Liver (tissue), 9 donors: ENCODE results near the gene PEX11B. TPM values are rescaled to one million over a fixed set of nuclear protein-coding genes. Genes with fewer than 3 reads are reported as not detected.

Experiments used
- DNase-seq: peaks from one replicate; pipeline ENCODE4 v3.0.0-alpha.2; 2017; ENCODE audit warnings: low spot score
- H3K27ac ChIP-seq, 2 donors: one replicate each; pipeline ENCODE4 v1.7.0; 2013; ENCODE audit warnings: inconsistent platforms in 2 of 2, low read length in 2 of 2, control low read depth in 1 of 2, low read depth in 1 of 2, mild to moderate bottlenecking in 1 of 2
- H3K27me3 ChIP-seq, 4 donors: one replicate each; pipeline versions ENCODE4 v1.6.1 to v1.7.0; 2013; ENCODE audit warnings: low read length in 3 of 4, inconsistent platforms in 1 of 4, mild to moderate bottlenecking in 1 of 4, moderate library complexity in 1 of 4; ENCODE audit not compliant: control insufficient read depth in 4 of 4, insufficient read depth in 4 of 4
- H3K36me3 ChIP-seq, 4 donors: one replicate each; pipeline versions ENCODE4 v1.6.1 to v1.7.0; 2013; ENCODE audit warnings: low read length in 3 of 4, mild to moderate bottlenecking in 3 of 4, low read depth in 1 of 4, moderate library complexity in 1 of 4; ENCODE audit not compliant: control insufficient read depth in 4 of 4, insufficient read depth in 3 of 4
- H3K4me1 ChIP-seq, 4 donors: one replicate each; pipeline versions ENCODE4 v1.6.1 to v1.7.0; 2013; ENCODE audit warnings: low read length in 3 of 4, mild to moderate bottlenecking in 3 of 4, moderate library complexity in 1 of 4; ENCODE audit not compliant: control insufficient read depth in 4 of 4, insufficient read depth in 4 of 4
- H3K4me3 ChIP-seq, 3 donors: one replicate each; pipeline versions ENCODE4 v1.6.1 to v1.7.0; 2013; ENCODE audit warnings: low read length in 3 of 3, control low read depth in 1 of 3, low read depth in 1 of 3, mild to moderate bottlenecking in 1 of 3
- H3K9ac ChIP-seq, 2 donors: one replicate each; pipeline ENCODE4 v1.7.0; 2013; ENCODE audit warnings: low read length in 2 of 2, mild to moderate bottlenecking in 2 of 2, moderate library complexity in 2 of 2, control low read depth in 1 of 2, low read depth in 1 of 2
- H3K9me3 ChIP-seq, 4 donors: one replicate each; pipeline versions ENCODE4 v1.6.1 to v1.7.0; 2013; ENCODE audit warnings: low read length in 3 of 4; ENCODE audit not compliant: control insufficient read depth in 4 of 4
- CTCF ChIP-seq: fragments of 150-350 bp; IDR thresholded peaks from 2 replicates; pipeline ENCODE4 v1.5.1; 2017; ENCODE audit warnings: improper control_type of control experiment, low read depth, low read length; ENCODE audit not compliant: missing input control
- EGR1 ChIP-seq, 2 donors: IDR thresholded peaks; 2 replicates each; pipeline ENCODE4 v1.6.1; 2016 to 2018; ENCODE audit warnings: antibody characterized with exemption in 2 of 2, low read depth in 2 of 2
- FOXA1 ChIP-seq: IDR thresholded peaks from 2 replicates; pipeline ENCODE4 v1.6.1; 2016; ENCODE audit warnings: antibody characterized with exemption
- GABPA ChIP-seq, 2 donors: IDR thresholded peaks in 1 of 2; conservative IDR thresholded peaks in 1 of 2; 2 replicates each; pipeline ENCODE4 v1.6.1; 2016; ENCODE audit warnings: antibody characterized with exemption in 2 of 2, mild to moderate bottlenecking in 1 of 2, moderate library complexity in 1 of 2
- HNF4A ChIP-seq, 2 donors: conservative IDR thresholded peaks; 2 replicates each; pipeline ENCODE4 v1.6.1; 2016; ENCODE audit warnings: antibody characterized with exemption in 2 of 2, mild to moderate bottlenecking in 2 of 2
- HNF4G ChIP-seq: IDR thresholded peaks from 2 replicates; pipeline ENCODE4 v1.6.1; 2016; ENCODE audit warnings: antibody characterized with exemption
- JUND ChIP-seq, 2 donors: IDR thresholded peaks; 2 replicates each; pipeline ENCODE4 v1.6.1; 2016; ENCODE audit warnings: antibody characterized with exemption in 2 of 2
- MAX ChIP-seq: IDR thresholded peaks from 2 replicates; pipeline ENCODE4 v1.6.1; 2016; ENCODE audit warnings: antibody characterized with exemption
- NR2F2 ChIP-seq: IDR thresholded peaks from 2 replicates; pipeline ENCODE4 v1.6.1; 2016; ENCODE audit warnings: antibody characterized with exemption
- REST ChIP-seq: IDR thresholded peaks from 2 replicates; pipeline ENCODE4 v1.6.1; 2016; ENCODE audit warnings: antibody characterized with exemption, mild to moderate bottlenecking
- RXRA ChIP-seq, 2 donors: IDR thresholded peaks; 2 replicates each; pipeline ENCODE4 v1.6.1; 2017 to 2018; ENCODE audit warnings: antibody characterized with exemption in 2 of 2, mild to moderate bottlenecking in 1 of 2
- SP1 ChIP-seq: IDR thresholded peaks from 2 replicates; pipeline ENCODE4 v1.6.1; 2018; ENCODE audit warnings: antibody characterized with exemption, mild to moderate bottlenecking
- TAF1 ChIP-seq: conservative IDR thresholded peaks from 2 replicates; pipeline ENCODE4 v1.6.1; 2016; ENCODE audit warnings: antibody characterized with exemption, mild to moderate bottlenecking
- YY1 ChIP-seq: IDR thresholded peaks from 2 replicates; pipeline ENCODE4 v1.6.1; 2016; ENCODE audit warnings: antibody characterized with exemption, mild to moderate bottlenecking
- ZBTB33 ChIP-seq: IDR thresholded peaks from 2 replicates; pipeline ENCODE4 v1.6.1; 2016; ENCODE audit warnings: antibody characterized with exemption
- WGBS: extraction: QIAGEN DNeasy Blood & Tissue Kit; methylation state at CpG from one replicate; pipeline ENCODE4 v1.1.7; 2013; 5-methylcytosine and 5-hydroxymethylcytosine counted together
- polyA plus RNA-seq, 2 donors: library from polyadenylated mRNA; stranded (reverse) in 1 of 2; unstranded in 1 of 2; fragments of 200-250 nt in 1 of 2; fragments of >200 nt in 1 of 2; fragmentation: Nextera tagmentation in 1 of 2; extraction: Ambion mirVana in 1 of 2; gene quantifications; one replicate each; pipeline versions ENCODE4 v1.2.1 to v1.2.3, GENCODE V29; 2013 to 2015
- total RNA-seq, 2 donors: library from RNA; depleted of rRNA; stranded (reverse); fragments of >200 nt; gene quantifications; one replicate each; pipeline ENCODE4 v1.2.3, GENCODE V29; 2014
- donor health status: healthy.
- donor health status: healthy.
- donor health status: healthy.
- donor health status: healthy.
- donor health status: healthy.

Gene PEX11B
- total and polyA plus RNA-seq, 4 donors = 13.4 to 21.0 (median 16.1) TPM

DNA sequence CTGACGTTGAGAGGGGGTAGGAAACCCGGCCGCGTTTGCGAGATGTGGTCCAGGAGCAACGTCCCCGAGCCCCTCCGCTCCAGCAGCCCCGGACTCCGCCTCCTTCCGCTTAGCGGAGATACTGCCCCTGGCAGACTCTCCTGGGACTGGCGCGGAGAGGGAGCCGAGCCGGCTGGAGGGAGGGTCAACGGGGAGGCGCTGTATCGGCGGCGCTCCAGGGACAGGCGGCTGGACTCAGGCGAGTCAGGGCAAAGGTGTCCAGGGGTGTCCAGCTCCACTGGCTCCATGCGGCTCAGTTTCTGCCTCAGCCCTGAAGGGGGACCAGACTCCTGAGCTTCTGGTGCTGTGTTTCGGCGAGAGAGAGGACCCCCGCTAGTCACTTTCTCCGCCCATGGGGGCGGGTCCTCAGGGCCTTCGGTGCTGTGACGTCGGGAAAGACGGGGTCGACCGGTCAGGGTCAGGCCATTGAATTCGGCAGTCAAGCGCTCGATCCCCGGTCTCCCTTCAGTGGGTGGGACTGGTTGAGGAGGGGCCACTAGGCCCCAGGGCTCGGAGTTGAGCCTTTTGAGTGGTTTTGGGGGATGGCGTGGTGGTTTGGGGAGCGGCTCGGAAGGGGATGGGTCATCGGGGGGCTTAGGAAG, 42.1 kb upstream of the PEX11B start:
- H3K4me3 ChIP-seq = peak overlapping the region; percentile 56 to 71 (median 62)
- H3K9ac ChIP-seq = peak overlapping the region in 1 of 2 donors; percentile 49
- DNase-seq = peak; percentile 75
- H3K27ac ChIP-seq = peak overlapping the region; percentile 67 to 86
- TF ChIP-seq REST (peak; percentile 77), HNF4A (conservative IDR thresholded peaks at IDR 0.05) (peak; percentile 19 to 45), SP1 (peak; percentile 59), RXRA (IDR thresholded peaks at IDR 0.05) (peak; percentile 59 to 78), JUND (IDR thresholded peaks at IDR 0.05) (peak in 1 of 2 donors; percentile 30), FOXA1 (no peak), GABPA (IDR thresholded peaks at IDR 0.05 in 1 of 2, conservative IDR thresholded peaks at IDR 0.05 in 1 of 2) (no peak), CTCF (no peak), EGR1 (IDR thresholded peaks at IDR 0.05; ENCODE audit: low read depth in 2 of 2) (no peak), TAF1 (peak; percentile 84), NR2F2 (peak; percentile 82), MAX (peak; percentile 23), HNF4G (peak; percentile 12), YY1 (peak; percentile 88)
- H3K4me1 ChIP-seq = peaks cover 10 to 75% (median 52%) of the 10 kb centered on the region in 4 donors
- no peaks in the 10 kb centered on the region for H3K36me3 ChIP-seq
- H3K27me3 ChIP-seq = no peaks in the 10 kb centered on the region
- no peaks in the 10 kb centered on the region for H3K9me3 ChIP-seq
- under 1% methylated on average over 44 of the region's 44 CpGs for WGBS

- DNase-seq = no peak
- no peaks in the 10 kb centered on the region for H3K36me3 ChIP-seq
- TF ChIP-seq YY1 = no peak
- TF ChIP-seq CTCF = no peak
- TF ChIP-seq NR2F2 = no peak
- TF ChIP-seq ZBTB33 = no peak
- TF ChIP-seq MAX = no peak
- no peak for TF ChIP-seq GABPA (IDR thresholded peaks at IDR 0.05 in 1 of 2, conservative IDR thresholded peaks at IDR 0.05 in 1 of 2)
- no peak for TF ChIP-seq HNF4G
- TF ChIP-seq HNF4A (conservative IDR thresholded peaks at IDR 0.05) = no peak
- H3K4me3 ChIP-seq = peak overlapping the region; percentile 56 to 71 (median 62)
- H3K9ac ChIP-seq = no peak overlapping the region
- H3K27ac ChIP-seq = peak overlapping the region; percentile 39 to 86
- no peaks in the 10 kb centered on the region for H3K9me3 ChIP-seq
- H3K4me1 ChIP-seq = peaks cover 13 to 76% (median 54%) of the 10 kb centered on the region in 4 donors
- WGBS = 11% methylated on average over 12 of the region's 12 CpGs
- no peaks in the 10 kb centered on the region for H3K27me3 ChIP-seq
Observed at GRCh38 chr1:145959957-145960467, 41.5 kb upstream of the PEX11B start.
